GM18907 (cell line): ENCODE data around the gene PCDHGA10.
"Not testable (repeated sequence)": the region's sequence is repeated elsewhere in the genome, so short reads cannot be mapped to it uniquely, and the experiment has no call there.

Source experiments
- ATAC-seq: cut with Tn5 transposase; IDR thresholded peaks from one replicate; pipeline ENCODE4 v1.9.1; 2021; ENCODE audit warnings: mild to moderate bottlenecking, moderate library complexity; ENCODE audit not compliant: unreplicated experiment

PCDHGA10 gene

DNA sequence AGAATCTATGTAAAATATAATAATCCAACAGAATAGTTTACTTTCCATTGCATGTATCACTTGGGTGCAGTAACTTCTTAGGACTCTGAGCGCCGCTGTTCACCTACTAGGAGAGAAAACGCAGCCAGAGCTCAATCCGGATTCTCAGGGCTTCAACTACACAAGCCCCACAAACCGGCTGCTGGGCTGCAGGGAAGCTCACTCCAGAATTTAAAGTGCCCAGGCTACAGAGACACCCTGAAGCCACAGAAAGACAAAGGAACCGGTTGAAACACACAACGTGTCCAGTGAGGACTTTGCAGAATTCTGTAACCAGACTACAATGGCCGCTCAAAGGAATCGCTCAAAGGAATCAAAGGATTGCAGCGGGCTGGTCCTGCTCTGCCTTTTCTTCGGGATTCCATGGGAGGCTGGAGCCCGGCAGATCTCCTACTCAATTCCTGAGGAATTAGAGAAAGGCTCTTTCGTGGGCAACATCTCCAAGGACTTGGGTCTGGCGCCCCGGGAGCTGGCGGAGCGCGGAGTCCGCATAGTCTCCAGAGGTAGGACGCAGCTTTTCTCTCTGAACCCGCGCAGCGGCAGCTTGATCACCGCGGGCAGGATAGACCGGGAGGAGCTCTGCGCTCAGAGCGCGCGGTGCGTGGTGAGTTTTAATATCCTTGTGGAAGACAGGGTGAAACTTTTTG is at the start of gene PCDHGA10:
PCDHGA10 (plus strand) TSS at position 134 of the 686 bp plus-strand sequence; CDS start at position 323, 189 bp downstream.
- peak; percentile 83 for ATAC-seq

DNA sequence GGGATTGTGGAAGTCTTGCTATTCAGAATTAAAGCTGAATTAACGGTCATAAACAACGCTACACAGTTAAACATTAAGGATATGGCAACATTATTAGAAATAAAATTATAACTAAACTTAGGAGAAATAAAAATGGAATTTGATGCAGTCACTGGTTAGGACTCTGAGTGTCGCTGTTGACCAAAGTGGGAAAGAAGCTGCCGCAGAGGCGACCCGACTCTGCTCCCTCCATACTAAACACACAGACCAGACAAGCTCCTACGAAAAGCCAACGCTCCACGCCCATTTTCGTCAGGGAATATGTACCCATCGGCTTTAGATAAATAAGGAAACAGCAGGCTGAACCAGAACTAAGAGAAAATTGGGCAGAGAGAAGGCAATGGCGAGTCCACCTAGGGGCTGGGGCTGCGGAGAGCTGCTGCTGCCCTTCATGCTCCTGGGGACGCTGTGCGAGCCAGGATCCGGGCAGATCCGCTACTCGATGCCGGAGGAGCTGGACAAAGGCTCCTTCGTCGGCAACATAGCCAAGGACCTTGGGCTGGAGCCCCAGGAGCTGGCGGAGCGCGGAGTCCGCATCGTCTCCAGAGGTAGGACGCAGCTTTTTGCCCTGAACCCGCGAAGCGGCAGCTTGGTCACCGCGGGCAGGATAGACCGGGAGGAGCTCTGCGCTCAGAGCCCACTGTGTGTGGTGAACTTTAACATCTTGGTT is 48.7 kb upstream of the PCDHGA10 start, which contains the start of gene PCDHGA5:
PCDHGA5 (plus strand) TSS at position 211 of the 709 bp plus-strand sequence; CDS start at position 380, 169 bp downstream.
- ATAC-seq, result no peak

DNA sequence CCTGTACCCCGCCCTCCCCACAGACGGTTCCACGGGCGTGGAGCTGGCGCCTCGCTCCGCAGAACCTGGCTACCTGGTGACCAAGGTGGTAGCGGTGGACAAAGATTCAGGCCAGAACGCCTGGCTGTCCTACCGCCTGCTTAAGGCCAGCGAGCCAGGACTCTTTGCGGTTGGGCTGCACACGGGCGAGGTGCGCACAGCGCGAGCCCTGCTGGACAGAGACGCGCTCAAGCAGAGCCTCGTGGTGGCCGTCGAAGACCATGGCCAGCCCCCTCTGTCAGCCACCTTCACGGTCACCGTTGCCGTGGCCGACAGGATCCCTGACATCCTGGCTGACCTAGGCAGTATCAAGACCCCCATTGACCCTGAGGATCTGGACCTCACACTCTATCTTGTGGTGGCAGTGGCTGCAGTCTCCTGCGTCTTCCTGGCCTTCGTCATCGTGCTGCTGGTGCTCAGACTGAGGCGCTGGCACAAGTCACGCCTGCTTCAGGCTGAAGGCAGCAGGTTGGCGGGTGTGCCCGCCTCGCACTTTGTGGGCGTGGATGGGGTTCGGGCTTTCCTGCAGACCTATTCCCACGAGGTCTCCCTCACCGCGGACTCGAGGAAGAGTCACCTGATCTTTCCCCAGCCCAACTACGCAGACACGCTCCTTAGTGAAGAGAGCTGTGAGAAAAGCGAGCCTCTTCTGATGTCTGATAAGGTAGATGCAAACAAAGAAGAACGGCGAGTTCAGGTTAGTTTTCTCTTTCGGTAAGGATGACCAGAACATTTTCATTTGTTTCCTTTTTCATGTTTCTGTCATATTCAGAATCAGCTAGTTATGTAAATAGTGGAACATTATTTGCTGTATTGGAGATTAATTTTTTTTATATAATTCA is 46.5 kb upstream of the PCDHGA10 start:
- ATAC-seq, result no peak

DNA sequence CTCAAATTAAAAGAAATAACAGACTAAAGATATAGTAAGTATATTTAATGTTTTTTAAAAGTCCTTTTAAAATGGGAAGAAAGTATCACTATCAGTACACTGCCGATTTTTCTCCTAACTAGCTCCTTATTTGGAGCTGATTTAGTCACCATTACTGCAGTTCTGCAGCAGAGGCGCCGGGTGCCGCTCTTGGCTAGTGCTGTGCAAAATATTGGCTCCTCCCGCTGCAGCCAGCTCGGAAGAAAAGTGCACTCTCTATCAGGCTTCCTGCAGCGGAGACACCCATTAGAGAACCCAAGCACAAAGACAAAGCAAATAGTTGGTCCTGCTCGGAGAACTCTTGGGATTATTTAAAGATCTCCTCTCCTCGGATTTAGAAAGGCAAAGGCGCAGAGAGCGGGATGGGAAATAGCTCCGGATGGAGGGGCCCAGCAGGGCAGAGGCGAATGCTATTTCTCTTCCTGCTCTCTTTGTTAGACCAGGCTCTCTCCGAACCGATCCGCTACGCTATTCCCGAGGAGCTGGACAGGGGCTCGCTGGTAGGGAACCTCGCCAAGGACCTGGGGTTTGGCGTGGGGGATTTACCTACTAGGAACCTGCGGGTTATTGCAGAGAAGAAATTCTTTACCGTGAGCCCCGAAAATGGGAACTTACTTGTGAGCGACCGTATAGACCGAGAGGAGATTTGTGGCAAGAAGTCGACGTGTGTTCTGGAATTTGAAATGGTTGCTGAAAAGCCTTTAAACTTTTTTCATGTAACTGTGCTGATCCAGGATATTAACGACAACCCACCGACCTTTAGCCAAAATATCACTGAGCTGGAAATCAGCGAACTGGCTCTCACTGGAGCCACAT is 42.6 kb upstream of the PCDHGA10 start, which contains the start of gene PCDHGB3:
PCDHGB3 (plus strand) TSS at position 249 of the 855 bp plus-strand sequence; CDS start at position 402, 153 bp downstream.
- peak; percentile 97 for ATAC-seq

DNA sequence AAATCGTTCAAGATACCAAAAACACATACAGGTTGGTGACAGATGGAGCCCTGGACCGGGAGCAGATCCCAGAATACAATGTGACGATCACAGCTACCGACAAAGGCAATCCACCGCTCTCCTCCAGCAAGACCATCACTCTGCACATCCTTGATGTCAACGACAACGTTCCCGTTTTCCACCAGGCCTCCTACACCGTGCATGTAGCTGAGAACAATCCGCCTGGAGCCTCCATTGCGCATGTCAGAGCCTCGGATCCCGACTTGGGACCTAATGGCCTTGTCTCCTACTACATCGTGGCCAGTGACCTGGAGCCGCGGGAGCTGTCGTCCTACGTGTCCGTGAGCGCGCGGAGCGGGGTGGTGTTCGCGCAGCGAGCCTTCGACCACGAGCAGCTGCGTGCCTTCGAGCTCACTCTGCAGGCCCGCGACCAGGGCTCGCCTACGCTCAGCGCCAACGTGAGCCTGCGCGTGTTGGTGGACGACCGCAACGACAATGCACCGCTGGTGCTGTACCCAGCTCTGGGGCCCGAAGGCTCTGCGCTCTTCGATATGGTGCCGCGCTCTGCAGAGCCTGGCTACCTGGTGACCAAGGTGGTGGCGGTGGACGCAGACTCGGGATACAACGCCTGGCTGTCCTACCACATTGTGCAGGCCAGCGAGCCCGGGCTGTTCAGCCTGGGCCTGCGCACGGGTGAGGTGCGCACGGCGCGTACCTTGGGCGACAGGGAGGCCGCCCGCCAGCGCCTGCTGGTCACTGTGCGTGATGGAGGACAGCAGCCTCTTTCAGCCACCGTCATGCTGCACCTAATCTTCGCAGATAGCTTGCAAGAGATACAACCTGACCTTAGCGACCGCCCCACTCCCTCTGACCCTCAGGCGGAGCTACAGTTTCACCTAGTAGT is 41.0 kb upstream of the PCDHGA10 start:
- ATAC-seq, result no peak

DNA sequence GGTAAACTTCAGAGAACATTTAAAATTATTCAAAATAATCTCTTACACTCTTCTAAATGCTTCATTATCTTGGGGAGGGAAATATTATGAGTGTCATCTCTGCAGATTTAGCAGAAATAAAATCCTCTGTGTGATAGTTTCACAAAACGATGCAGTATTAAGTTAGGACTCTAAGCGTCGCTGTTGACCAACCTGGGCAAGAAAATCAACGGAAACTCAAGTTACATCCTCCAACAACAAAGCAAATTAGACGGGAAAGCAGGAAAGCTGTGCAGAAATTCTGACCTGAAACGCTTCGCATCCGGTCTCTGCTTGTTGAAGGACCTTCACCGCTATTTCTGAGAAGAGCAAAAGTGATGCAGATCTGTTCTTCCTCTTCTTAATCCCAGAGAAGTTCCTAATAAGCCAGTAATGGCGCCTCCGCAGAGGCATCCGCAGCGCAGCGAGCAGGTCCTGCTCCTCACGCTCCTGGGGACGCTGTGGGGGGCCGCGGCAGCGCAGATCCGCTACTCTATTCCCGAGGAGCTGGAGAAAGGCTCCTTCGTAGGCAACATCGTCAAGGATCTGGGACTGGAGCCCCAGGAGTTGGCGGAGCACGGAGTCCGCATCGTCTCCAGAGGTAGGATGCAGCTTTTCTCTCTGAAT is 39.0 kb upstream of the PCDHGA10 start, which contains the start of gene PCDHGA6:
PCDHGA6 (plus strand) TSS at position 219 of the 645 bp plus-strand sequence; CDS start at position 412, 193 bp downstream.
- ATAC-seq, result no peak

DNA sequence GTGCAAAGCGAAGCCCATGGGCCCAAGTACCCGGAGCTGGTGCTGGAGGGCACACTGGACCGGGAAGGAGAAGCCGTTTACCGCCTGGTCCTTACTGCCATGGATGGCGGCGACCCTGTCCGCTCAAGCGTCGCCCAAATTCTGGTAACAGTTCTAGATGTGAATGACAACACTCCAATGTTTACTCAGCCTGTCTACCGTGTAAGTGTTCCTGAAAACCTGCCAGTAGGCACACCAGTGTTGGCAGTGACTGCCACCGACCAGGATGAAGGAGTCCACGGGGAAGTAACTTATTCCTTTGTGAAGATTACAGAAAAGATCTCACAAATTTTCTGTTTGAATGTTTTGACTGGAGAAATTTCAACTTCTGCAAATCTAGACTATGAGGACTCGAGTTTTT is 38.2 kb upstream of the PCDHGA10 start:
- no peak for ATAC-seq

DNA sequence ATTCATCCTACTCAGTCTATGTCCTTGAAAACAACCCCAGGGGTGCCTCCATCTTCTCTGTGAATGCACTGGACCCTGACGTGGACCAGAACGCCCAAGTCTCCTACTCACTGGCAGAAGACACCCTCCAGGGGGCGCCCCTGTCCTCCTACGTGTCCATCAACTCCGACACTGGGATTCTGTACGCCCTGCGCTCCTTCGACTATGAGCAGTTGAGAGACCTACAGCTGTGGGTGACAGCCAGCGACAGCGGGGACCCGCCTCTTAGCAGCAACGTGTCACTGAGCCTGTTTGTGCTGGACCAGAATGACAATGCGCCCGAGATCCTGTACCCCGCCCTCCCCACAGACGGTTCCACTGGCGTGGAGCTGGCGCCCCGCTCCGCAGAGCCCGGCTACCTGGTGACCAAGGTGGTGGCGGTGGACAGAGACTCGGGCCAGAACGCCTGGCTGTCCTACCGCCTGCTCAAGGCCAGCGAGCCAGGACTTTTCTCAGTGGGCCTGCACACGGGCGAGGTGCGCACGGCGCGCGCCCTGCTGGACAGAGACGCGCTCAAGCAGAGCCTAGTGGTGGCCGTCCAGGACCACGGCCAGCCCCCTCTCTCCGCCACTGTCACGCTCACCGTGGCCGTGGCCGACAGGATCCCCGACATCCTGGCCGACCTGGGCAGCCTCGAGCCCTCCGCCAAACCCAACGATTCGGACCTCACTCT is 37.2 kb upstream of the PCDHGA10 start:
- ATAC-seq, result not testable (repeated sequence)

DNA sequence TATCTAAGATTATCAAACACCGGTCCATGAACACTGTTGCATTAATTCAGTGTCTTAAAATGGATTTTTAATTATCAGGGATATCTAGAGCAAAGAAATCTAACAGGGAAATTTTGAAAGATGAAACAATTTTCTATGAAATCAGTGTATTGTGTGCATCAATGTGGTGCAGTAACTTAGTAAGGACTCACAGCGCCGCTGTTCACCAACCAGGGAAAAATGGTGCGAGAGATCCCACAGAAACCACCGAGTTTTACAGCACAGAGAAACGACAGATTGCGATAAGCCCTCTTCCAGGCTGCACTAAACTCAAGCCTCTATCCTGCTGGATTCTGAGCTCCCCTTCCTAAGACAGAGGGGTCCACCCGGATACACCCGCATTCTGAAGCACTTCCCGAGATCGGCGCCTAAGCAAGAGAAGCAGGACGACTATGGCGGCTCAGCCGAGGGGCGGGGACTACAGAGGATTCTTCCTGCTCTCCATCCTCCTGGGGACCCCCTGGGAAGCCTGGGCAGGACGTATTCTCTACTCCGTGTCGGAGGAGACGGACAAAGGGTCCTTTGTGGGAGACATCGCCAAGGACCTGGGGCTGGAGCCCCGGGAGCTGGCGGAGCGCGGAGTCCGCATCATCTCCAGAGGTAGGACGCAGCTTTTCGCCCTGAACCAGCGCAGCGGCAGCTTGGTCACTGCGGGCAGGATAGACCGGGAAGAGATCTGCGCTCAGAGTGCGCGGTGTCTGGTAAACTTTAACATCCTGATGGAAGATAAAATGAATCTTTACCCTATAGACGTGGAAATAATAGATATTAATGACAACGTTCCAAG is 30.1 kb upstream of the PCDHGA10 start, which contains the start of gene PCDHGA7:
PCDHGA7 (plus strand) TSS at position 274 of the 826 bp plus-strand sequence; CDS start at position 432, 158 bp downstream.
- no peak for ATAC-seq

DNA sequence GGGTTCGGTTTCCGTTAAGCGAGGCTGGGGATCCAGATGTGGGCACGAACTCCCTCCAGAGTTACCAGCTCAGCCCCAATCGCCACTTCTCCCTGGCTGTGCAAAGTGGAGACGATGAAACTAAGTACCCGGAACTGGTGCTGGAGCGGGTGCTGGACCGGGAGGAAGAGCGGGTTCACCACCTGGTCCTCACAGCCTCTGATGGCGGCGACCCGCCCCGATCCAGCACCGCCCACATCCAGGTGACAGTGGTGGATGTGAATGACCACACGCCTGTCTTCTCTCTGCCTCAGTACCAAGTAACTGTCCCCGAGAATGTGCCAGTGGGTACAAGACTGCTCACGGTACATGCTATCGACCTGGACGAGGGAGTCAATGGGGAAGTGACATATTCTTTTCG is 29.4 kb upstream of the PCDHGA10 start:
- ATAC-seq, result no peak

DNA sequence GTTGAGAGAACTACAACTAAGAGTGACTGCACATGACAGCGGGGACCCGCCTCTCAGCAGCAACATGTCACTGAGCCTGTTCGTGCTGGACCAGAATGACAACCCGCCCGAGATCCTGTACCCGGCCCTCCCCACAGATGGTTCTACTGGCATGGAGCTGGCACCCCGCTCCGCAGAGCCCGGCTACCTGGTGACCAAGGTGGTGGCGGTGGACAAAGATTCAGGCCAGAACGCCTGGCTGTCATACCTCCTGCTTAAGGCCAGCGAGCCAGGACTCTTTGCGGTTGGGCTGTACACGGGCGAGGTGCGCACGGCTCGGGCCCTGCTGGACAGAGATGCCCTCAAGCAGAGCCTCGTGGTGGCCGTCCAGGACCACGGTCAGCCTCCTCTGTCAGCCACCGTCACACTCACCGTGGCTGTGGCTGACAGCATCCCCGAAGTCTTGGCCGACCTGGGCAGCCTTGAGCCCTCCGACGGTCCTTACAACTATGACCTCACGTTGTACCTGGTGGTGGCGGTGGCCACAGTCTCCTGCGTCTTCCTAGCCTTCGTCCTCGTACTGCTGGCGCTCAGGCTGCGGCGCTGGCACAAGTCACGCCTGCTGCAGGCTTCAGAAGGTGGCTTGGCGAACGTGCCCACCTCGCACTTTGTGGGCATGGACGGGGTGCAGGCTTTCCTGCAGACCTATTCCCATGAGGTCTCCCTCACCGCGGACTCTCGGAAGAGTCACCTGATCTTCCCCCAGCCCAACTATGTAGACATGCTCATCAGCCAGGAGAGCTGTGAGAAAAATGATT is 28.1 kb upstream of the PCDHGA10 start:
- no peak for ATAC-seq

DNA sequence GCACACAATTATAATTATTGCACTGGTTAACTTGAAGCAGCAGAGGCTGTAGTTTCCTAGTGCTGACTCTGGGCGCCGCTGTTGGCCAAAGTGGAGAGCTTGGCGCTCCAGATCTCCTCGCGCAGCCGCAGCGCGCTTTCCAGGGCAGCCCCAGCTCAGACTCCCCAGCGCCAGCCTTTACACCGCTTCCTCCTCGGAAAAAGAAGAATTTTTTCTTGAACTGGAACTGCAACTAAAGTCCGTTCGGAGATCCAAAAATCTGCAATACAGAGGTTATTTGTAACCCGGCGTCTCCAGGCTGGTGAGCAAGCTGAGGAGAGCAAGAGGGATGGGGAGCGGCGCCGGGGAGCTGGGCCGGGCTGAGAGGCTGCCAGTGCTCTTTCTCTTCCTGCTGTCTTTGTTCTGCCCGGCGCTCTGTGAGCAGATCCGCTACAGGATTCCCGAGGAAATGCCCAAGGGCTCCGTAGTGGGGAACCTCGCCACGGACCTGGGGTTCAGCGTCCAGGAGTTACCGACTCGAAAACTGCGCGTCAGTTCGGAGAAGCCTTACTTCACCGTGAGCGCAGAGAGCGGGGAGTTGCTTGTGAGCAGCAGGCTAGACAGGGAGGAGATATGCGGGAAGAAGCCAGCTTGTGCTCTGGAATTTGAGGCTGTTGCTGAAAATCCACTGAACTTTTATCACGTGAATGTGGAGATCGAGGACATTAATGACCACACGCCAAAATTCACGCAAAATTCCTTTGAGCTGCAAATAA is 25.1 kb upstream of the PCDHGA10 start, which contains the start of gene PCDHGB4:
PCDHGB4 (plus strand) TSS at position 142 of the 755 bp plus-strand sequence; CDS start at position 329, 187 bp downstream.
- not testable (repeated sequence) for ATAC-seq

DNA sequence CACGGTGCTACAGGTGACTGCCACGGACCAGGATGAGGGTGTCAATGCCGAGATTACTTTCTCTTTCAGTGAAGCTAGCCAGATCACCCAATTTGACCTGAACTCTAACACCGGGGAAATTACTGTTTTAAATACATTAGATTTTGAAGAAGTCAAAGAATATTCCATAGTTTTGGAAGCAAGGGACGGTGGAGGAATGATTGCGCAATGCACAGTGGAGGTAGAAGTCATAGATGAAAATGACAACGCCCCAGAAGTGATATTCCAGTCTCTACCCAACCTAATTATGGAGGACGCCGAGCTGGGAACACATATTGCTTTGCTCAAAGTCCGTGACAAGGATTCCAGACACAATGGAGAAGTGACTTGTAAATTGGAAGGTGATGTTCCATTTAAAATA is 24.1 kb upstream of the PCDHGA10 start:
- ATAC-seq, result no peak

DNA sequence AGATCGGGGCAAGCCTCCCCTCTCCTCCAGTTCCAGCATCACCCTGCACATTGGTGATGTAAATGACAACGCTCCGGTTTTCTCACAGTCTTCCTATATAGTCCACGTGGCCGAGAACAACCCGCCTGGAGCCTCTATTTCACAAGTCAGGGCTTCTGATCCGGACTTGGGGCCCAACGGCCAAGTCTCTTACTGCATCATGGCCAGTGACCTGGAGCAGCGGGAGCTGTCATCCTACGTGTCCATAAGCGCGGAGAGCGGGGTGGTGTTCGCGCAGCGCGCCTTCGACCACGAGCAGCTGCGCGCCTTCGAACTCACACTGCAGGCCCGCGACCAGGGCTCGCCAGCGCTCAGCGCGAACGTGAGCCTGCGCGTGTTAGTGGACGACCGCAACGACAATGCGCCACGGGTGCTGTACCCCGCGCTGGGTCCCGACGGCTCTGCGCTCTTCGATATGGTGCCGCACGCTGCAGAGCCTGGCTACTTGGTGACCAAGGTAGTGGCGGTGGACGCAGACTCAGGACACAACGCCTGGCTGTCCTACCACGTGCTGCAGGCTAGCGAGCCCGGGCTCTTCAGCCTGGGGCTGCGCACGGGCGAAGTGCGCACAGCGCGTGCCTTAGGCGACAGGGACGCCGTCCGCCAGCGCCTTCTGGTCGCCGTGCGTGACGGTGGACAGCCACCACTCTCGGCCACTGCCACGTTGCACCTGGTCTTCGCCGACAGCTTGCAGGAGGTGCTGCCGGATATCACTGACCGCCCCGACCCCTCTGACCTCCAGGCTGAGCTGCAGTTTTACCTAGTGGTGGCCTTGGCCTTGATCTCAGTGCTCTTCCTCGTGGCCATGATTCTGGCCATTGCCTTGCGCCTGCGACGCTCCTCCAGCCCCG is 23.4 kb upstream of the PCDHGA10 start:
- ATAC-seq, result no peak
